Progenitor cell of endocrine pancreas (in vitro differentiated cells): ENCODE data around the gene HTR5A. TPM values are rescaled to one million over a fixed set of nuclear protein-coding genes. Genes with fewer than 3 reads are reported as not detected.

Experiments
- DNase-seq: peaks from one replicate; pipeline ENCODE4 v3.0.0; 2021; ENCODE audit warnings: low spot score; ENCODE audit not compliant: unreplicated experiment
- H3K27ac Mint-ChIP-seq: 2 replicates; pipeline ENCODE4 v1.8.0; 2021; ENCODE audit warnings: mild to moderate bottlenecking, moderate library complexity, mixed read lengths
- H3K27me3 Mint-ChIP-seq: 2 replicates; pipeline ENCODE4 v1.8.0; 2021; ENCODE audit warnings: mixed read lengths
- H3K36me3 Mint-ChIP-seq: 2 replicates; pipeline ENCODE4 v1.8.0; 2022; ENCODE audit warnings: mixed read lengths; ENCODE audit not compliant: insufficient read depth
- H3K4me1 Mint-ChIP-seq: 2 replicates; pipeline ENCODE4 v1.8.0; 2021; ENCODE audit warnings: low read depth, mixed read lengths
- H3K4me3 Mint-ChIP-seq: 2 replicates; pipeline ENCODE4 v1.8.0; 2021; ENCODE audit warnings: low read depth, mild to moderate bottlenecking, moderate library complexity, mixed read lengths
- H3K9me3 Mint-ChIP-seq: 2 replicates; pipeline ENCODE4 v1.8.0; 2021; ENCODE audit warnings: low read depth, mixed read lengths
- total RNA-seq: library from RNA; stranded (reverse); gene quantifications from 2 replicates; pipeline ENCODE4 v1.2.1, GENCODE V29; 2021
- TF ChIP-seq, protein P1 (sequence below): fragments of 200-600 bp; sonication (generic); IDR thresholded peaks from one replicate; pipeline ENCODE4 v1.5.0; 2021; ENCODE audit warnings: antibody characterized with exemption, mild to moderate bottlenecking; ENCODE audit not compliant: unreplicated experiment

HTR5A gene
- total RNA-seq, 1 donor from 2014 or later = not detected

- H3K27ac Mint-ChIP-seq = no peak overlapping the region
- H3K4me3 Mint-ChIP-seq = no peak overlapping the region
- H3K9me3 Mint-ChIP-seq = peaks cover 5% of the 10 kb centered on the region
- no peak for DNase-seq
- H3K36me3 Mint-ChIP-seq = no peaks in the 10 kb centered on the region
- TF ChIP-seq, protein P1, sequence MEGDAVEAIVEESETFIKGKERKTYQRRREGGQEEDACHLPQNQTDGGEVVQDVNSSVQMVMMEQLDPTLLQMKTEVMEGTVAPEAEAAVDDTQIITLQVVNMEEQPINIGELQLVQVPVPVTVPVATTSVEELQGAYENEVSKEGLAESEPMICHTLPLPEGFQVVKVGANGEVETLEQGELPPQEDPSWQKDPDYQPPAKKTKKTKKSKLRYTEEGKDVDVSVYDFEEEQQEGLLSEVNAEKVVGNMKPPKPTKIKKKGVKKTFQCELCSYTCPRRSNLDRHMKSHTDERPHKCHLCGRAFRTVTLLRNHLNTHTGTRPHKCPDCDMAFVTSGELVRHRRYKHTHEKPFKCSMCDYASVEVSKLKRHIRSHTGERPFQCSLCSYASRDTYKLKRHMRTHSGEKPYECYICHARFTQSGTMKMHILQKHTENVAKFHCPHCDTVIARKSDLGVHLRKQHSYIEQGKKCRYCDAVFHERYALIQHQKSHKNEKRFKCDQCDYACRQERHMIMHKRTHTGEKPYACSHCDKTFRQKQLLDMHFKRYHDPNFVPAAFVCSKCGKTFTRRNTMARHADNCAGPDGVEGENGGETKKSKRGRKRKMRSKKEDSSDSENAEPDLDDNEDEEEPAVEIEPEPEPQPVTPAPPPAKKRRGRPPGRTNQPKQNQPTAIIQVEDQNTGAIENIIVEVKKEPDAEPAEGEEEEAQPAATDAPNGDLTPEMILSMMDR = no peak
- H3K4me1 Mint-ChIP-seq = no peaks in the 10 kb centered on the region
- H3K27me3 Mint-ChIP-seq = no peaks in the 10 kb centered on the region
Observed at GRCh38 chr7:155038335-155038734, 31.8 kb upstream of the HTR5A start.

GRCh38 chr7:155043756-155044155, 26.4 kb upstream of the HTR5A start:
- DNase-seq = no peak
- no peak overlapping the region for H3K4me3 Mint-ChIP-seq
- no peaks in the 10 kb centered on the region for H3K9me3 Mint-ChIP-seq
- no peaks in the 10 kb centered on the region for H3K4me1 Mint-ChIP-seq
- H3K27ac Mint-ChIP-seq = no peak overlapping the region
- H3K27me3 Mint-ChIP-seq = no peaks in the 10 kb centered on the region
- TF ChIP-seq, protein P1 = no peak
- H3K36me3 Mint-ChIP-seq = no peaks in the 10 kb centered on the region

- DNase-seq = no peak
- Mint-ChIP-seq H3K27ac (no peak overlapping the region), H3K9me3 (no peaks in the 10 kb centered on the region), H3K4me3 (no peak overlapping the region), H3K36me3 (no peaks in the 10 kb centered on the region), H3K27me3 (peaks cover 8% of the 10 kb centered on the region), H3K4me1 (no peaks in the 10 kb centered on the region)
- TF ChIP-seq, protein P1 = no peak
Observed at GRCh38 chr7:155048006-155048405, 22.1 kb upstream of the HTR5A start.

DNA sequence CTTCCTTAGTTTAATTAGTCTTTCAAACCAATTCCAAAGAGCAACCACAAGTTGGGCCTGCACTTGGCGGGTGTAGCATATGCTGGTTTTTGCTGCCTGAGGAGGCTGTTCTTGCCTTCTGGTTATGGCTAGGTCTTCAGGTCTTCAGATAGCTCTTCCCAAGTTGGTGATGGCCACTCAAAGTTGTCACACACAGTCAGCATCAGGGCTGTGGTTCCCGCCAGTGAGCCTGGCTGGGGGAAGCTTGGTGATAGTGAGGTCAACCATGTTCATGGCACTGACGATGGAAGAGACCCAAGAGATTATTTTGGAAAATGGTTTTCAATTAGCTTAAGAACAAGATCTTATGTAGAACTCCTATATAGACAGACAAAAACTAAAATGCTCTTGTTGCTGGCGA, 18.8 kb upstream of the HTR5A start:
- no peak for DNase-seq
- TF ChIP-seq, protein P1 = no peak
- Mint-ChIP-seq H3K36me3 (no peaks in the 10 kb centered on the region), H3K4me1 (no peaks in the 10 kb centered on the region), H3K27ac (no peak overlapping the region), H3K27me3 (peaks cover 8% of the 10 kb centered on the region), H3K4me3 (no peak overlapping the region), H3K9me3 (no peaks in the 10 kb centered on the region)

GRCh38 chr7:155053002-155053401, 17.1 kb upstream of the HTR5A start:
- DNase-seq = no peak
- Mint-ChIP-seq H3K27me3 (peaks cover 8% of the 10 kb centered on the region), H3K36me3 (no peaks in the 10 kb centered on the region), H3K4me3 (no peak overlapping the region), H3K27ac (no peak overlapping the region), H3K9me3 (no peaks in the 10 kb centered on the region), H3K4me1 (no peaks in the 10 kb centered on the region)
- TF ChIP-seq, protein P1 = no peak
